IPS-NIHi7 (cell line): Measurements from ENCODE around the gene EYS.
A peak's percentile ranks its signal among the peaks of the same experiment; 100 is the strongest.
"Not testable (repeated sequence)": the region's sequence is repeated elsewhere in the genome, so short reads cannot be mapped to it uniquely, and the experiment has no call there.

Source experiments
- DNase-seq: peaks from one replicate; pipeline ENCODE4 v3.0.0; 2012; ENCODE audit warnings: mixed read lengths; ENCODE audit errors: extremely low spot score

EYS gene

DNA sequence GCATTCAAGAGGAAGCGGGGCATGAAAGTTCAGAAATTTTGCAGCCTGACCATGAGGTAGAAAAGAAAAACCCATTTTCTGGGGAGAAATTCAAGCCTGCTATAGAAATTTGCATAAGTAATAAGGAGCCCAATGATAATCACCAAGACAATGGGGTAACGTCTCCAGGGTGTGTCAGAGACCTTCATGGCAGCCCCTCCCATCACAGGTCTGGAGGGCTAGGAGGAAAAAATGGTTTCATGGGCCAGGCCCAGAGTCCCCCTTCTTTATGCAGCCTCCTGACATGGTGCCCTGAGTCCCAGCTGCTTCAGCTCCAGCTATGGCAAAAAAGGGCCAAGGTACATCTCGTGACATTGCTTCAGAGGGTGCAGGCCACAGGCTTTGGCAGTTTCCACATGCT lies 618.5 kb downstream of the EYS start:
- no peak for DNase-seq

- DNase-seq: no peak
Measured at GRCh38 chr6:65081756-65082155, 625.3 kb downstream of the EYS start.

GRCh38 chr6:65075705-65076230 lies 631.3 kb downstream of the EYS start:
- no peak for DNase-seq

DNA sequence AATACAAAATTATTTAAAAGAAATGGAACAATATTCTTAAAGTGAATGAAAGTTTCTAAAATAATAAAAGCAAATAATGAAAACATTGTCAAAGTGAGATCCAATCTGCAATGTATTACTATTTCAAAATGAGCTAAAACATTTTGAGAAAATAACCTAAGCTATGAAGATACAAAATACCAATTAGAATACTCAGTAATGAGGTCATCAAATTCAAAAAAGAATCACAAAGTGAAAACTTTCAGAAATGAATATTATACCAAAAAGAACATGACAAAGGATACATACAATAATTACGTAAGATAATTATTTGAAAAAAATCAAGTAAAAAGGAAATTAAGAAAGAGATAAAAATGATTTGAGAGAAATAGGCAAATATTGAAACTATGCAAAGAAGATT lies 634.5 kb downstream of the EYS start:
- no peak for DNase-seq

- no peak for DNase-seq
Measured at GRCh38 chr6:65071480-65071879, 635.5 kb downstream of the EYS start.

DNA sequence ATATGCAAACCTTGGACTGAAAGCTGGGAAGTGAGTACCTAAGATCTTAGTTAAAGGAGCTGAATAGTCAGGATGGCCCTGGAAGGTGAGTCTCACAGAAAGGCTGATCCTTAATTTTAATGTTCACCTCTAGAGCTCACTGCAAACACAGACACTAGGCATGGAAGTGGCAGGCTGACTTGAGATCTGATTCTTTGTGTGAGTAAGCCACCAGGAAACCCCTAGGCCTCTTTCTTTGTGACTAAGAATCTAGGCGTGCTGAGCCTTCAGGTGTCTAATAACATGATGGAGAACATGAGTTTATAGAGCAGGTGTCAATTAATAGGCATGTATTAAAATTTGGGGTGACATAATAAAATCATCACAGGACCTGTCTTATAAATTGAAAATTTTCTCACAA lies 642.2 kb downstream of the EYS start:
- no peak for DNase-seq

GRCh38 chr6:65059568-65059967 lies 647.5 kb downstream of the EYS start:
- DNase-seq: no peak

DNA sequence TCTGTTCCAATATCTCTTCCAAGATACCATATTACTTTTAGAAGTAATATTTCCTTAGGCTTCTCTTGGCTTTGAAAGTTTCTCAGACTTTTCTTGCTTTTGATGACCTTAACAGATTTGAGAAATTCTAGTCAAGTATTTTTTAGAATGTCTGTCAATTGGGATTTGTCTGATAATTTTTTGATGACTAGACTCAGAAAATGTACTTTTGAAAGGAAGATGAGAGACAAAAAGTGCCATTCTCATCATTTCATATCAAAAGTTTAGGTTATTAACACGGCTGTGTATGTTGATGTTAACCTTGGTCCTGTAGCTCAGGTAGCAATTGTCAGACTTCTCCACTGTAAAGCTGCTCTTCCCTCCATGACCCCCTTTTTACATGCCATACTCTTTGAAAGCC lies 651.5 kb downstream of the EYS start:
- DNase-seq: no peak

DNA sequence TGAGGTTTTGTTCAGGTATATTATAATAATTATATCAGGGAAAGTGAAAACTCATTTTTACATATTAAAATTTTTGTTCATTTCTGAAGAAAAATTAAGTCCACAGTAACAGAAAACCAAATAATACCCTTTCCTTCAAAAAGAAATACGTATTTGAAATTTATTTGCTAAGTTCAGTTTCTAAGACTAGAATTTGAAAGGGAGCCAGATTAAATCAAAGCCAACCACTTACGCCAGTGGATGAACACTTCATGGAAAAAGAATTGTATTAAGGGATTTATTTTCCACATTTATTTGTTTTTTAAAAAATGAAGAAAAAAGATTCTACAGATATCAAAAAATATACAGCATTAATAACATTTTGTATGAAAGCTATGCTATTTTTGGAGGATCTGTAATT lies 654.4 kb downstream of the EYS start:
- DNase-seq: no peak

DNA sequence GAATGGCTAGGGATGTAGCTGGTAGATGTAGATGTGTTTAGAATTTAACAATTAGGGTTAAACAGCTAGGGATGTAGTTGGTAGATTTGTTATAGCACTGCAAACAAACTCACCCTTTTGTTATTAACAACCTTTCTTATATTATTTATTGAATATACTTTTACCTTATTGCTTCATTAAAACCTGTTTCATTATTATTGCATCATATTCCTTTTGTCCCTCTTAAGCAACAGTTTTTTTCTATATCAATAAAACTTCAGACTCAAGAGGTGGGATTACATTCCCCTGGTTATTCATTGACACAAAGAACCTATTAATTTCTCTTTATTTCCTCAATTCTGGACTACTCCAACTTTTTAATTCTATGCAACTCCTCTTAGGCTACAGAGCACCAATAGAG lies 661.2 kb downstream of the EYS start:
- no peak for DNase-seq

DNA sequence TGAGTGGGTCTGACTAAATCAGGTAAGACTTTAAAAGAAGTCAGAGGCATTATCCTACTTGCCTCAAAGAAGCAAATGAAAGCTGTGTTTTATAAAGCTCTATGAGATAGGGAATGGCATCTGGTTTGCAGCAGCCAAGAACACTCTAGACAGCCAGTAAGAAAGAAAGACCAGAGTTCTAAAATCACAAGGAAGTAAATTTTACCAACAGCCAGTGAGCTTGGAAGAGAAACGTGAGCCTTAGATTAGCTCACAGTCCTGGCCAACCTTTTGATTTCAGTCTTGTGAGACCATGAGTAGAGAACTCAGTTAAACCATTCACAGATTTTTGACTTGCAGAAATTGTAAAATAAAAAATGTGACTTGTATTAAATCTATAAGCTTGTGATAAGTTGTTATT lies 693.0 kb downstream of the EYS start:
- no peak for DNase-seq

GRCh38 chr6:65006788-65007187 lies 700.2 kb downstream of the EYS start:
- no peak for DNase-seq

DNA sequence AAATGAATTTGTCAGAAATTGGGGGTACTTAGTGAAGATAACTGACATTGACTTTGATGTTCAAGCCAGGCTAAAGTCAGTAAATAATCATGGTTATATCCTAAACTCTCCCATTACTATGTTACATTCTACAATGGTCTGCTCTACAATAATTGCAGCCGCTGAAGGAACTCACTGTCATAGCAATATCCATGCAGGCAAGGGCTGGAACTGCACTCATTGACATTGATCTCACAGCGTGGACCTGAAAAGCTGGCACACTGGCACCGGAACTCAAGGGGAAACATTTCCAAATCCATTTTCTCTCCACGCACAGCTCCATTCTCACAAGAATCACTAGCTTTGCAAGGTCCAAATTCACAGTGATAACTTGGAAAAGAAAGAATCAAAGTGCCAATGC lies 702.7 kb downstream of the EYS start:
- DNase-seq: no peak

GRCh38 chr6:65002882-65003281 lies 704.1 kb downstream of the EYS start:
- not testable (repeated sequence) for DNase-seq

DNA sequence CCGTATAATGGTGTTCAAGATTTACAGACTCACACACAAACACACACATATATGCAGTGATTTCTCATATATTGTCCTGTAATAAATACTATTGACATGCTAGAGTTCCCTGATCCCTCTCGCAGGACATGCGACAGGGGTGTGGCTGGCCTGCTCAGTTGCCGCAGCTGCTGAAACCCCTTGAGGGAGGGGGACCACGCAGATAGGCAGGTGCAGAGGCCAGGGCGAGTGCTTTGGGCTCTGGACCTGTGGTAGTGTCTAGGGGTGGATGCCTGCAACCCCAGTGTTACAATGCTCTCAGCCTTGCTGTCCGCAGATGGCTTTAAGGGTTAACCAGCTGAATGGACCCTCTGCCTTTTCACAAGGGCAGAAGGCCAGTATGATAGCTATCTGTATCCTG lies 706.2 kb downstream of the EYS start:
- DNase-seq: no peak

DNA sequence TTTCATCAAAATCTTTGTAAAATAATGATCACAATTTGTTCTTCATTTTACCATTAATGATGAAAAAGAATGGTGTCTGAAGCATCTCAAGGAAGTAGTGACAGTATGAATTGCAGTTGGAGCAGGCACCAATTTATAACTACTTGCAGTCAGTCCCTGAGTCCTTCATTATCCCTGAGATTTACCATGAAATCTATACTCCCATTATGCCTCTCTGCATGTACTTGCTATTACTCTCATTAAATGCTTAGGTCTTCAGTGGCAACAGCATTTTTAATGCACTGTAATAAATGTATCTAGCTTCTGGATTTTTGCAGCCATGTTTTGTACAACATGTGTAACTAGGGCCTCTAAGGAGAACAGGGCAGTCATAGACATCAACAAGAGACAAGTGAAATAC lies 708.8 kb downstream of the EYS start:
- DNase-seq: no peak

DNA sequence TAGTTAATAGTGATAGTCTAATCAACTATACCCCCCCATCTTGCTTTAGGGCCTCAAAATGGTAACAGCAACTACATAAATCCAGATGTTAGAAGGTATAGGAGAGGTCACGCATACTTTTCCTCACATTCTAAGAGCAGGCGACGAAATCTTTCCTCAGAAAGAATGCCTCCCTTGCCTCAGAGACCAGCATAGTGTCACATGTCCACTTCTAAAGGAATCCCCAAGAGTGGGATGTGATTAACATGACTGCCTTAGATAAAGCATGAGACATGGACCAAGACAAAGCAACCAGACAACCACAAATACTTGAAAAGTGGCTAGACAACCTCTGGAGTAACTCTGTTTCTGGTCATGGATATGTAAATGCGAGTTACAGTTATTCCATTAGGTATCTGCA lies 710.7 kb downstream of the EYS start:
- no peak for DNase-seq

GRCh38 chr6:64990652-64991304 lies 716.2 kb downstream of the EYS start:
- DNase-seq: no peak

- DNase-seq: peak; percentile 6
Measured at GRCh38 chr6:64988148-64988547, 718.9 kb downstream of the EYS start.

- DNase-seq: no peak
Measured at GRCh38 chr6:64987066-64987465, 720.0 kb downstream of the EYS start.

GRCh38 chr6:64985726-64986125 lies 721.3 kb downstream of the EYS start:
- DNase-seq: no peak

- DNase-seq: no peak
Measured at GRCh38 chr6:64984948-64985347, 722.1 kb downstream of the EYS start.

DNA sequence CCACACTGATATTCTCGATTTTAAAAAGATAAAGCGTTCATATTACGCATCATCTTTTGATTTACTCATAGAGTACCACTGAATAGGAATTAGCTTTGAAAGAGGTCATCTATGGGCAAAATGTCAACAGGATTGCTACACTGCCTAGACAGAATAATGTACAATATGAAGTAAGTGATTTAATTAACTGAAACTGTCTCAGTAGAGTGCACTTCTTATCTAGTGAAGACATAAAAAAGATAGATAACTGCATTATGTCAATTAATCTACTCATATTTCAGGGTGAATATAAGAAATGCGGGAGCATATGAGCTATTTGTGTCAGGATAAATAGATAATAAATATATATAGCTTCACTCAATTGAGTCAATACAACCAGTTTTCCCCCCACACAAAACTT lies 723.9 kb downstream of the EYS start:
- no peak for DNase-seq

GRCh38 chr6:64973142-64973541 lies 733.9 kb downstream of the EYS start:
- DNase-seq: no peak
